Erythroblast (primary cell): ENCODE results near the gene HEXIM1.

ENCODE experiments used
- GATA1 ChIP-seq: IDR thresholded peaks from 2 replicates; pipeline ENCODE4 v1.6.1; 2011; ENCODE audit warnings: low read depth, mild to moderate bottlenecking, control low read depth, low read length, moderate library complexity
- POLR2A ChIP-seq: IDR thresholded peaks from 2 replicates; pipeline ENCODE4 v1.6.1; 2011; ENCODE audit warnings: mild to moderate bottlenecking, low read length

DNA sequence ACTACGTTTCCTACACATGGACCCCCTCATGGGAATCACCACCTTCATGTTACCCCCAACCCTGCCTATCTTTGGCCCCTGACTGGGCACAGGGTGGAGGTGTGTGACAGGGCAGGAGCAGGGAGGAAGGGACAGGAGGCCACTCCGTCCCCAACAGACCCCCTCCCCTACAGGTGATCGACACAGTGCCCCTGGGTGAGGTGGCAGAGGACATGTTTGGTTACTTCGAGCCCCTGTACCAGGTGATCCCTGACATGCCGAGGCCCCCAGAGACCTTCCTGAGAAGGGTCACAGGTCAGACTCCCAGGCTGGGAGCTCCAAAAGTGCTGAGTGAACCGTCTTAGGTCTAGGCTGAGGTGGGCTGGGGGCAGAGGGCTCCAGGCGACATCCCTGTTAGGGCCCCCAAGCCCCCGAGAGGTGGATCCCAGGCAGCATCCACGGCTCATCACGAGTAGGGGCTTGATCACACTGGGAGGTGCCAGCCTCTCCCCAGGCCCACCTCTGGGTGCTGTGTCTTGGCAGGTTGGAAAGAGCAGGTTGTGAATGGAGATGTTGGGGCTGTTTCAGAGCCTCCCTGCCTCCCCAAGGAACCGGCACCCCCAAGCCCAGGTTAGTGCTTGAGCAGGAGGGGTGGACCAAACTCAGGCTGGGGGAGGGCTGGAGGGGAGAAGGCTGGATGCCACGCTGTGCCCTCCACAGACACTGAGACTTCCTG lies 11.3 kb upstream of the HEXIM1 start:
- TF ChIP-seq POLR2A (no peak), GATA1 (no peak)
